B cell (primary cell): ENCODE measurements around the gene MCF2L.
"Not testable (repeated sequence)": the region's sequence is repeated elsewhere in the genome, so short reads cannot be mapped to it uniquely, and the experiment has no call there.

ENCODE experiments used
- EZH2 ChIP-seq: IDR thresholded peaks from 2 replicates; pipeline ENCODE4 v1.6.1; 2012; ENCODE audit warnings: borderline replicate concordance, low read depth, mild to moderate bottlenecking, moderate library complexity, low read length; ENCODE audit not compliant: insufficient read depth, poor library complexity, severe bottlenecking
- TF ChIP-seq, protein P1 (sequence below): fragments of 200-600 bp; IDR thresholded peaks from one replicate; pipeline ENCODE4 v1.8.0; 2022; ENCODE audit warnings: antibody characterized with exemption, mild to moderate bottlenecking

DNA sequence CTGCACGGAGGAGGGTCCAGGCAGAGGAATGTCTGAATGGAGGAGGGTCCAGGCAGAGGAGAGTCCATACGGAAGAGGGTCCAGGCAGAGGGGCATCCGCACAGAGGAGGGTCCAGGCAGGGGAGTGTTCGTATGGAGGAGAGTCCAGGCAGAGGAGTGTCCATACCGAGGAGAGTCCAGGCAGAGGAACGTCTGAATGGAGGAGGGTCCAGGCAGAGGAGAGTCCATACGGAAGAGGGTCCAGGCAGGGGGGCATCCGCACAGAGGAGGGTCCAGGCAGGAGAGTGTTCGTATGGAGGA is 110.7 kb downstream of the MCF2L start:
- TF ChIP-seq, protein P1, sequence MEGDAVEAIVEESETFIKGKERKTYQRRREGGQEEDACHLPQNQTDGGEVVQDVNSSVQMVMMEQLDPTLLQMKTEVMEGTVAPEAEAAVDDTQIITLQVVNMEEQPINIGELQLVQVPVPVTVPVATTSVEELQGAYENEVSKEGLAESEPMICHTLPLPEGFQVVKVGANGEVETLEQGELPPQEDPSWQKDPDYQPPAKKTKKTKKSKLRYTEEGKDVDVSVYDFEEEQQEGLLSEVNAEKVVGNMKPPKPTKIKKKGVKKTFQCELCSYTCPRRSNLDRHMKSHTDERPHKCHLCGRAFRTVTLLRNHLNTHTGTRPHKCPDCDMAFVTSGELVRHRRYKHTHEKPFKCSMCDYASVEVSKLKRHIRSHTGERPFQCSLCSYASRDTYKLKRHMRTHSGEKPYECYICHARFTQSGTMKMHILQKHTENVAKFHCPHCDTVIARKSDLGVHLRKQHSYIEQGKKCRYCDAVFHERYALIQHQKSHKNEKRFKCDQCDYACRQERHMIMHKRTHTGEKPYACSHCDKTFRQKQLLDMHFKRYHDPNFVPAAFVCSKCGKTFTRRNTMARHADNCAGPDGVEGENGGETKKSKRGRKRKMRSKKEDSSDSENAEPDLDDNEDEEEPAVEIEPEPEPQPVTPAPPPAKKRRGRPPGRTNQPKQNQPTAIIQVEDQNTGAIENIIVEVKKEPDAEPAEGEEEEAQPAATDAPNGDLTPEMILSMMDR: not testable (repeated sequence)
- TF ChIP-seq EZH2: not testable (repeated sequence)
